ENCODE measurements around the gene CXCL14. TPM values are rescaled to one million over a fixed set of nuclear protein-coding genes. Genes with fewer than 3 reads are reported as not detected.

The CXCL14 gene
- polyA plus RNA-seq, 4 donors, result 4.9 to 163 (median 41.7) TPM

- H3K27me3 ChIP-seq (ENCODE audit: control insufficient read depth in 3 of 3, insufficient read depth in 3 of 3, low read length in 3 of 3), result peaks cover 0 to 3% (median 0%) of the 10 kb centered on the region in 3 donors
- 27 to 43% (median 30%) methylated on average over 10 of the region's 10 CpGs for WGBS, 3 donors
- DNase-seq (peak; percentile 47 to 54), FAIRE-seq (no peak)
- H3K36me3 ChIP-seq (ENCODE audit: control insufficient read depth in 3 of 3, insufficient read depth in 2 of 3, low read depth in 1 of 3, low read length in 3 of 3), result peaks cover 0 to 11% (median 0%) of the 10 kb centered on the region in 3 donors
- H3K4me3 ChIP-seq (ENCODE audit: low read depth in 1 of 3, low read length in 3 of 3), result no peak overlapping the region
- H3K27ac ChIP-seq (ENCODE audit: low read depth in 1 of 3, low read length in 2 of 3), result no peak overlapping the region
- H3K9me3 ChIP-seq (ENCODE audit: control insufficient read depth in 2 of 2, insufficient read depth in 1 of 2, low read depth in 1 of 2, low read length in 1 of 2), result no peaks in the 10 kb centered on the region
- no peaks in the 10 kb centered on the region for H3K4me1 ChIP-seq (ENCODE audit: control insufficient read depth in 3 of 3, insufficient read depth in 2 of 3, low read depth in 1 of 3, low read length in 2 of 3)
These were observed 8.9 kb downstream of the CXCL14 start for GRCh38 chr5:135569755-135570452.

- Histone ChIP-seq H3K4me1 (ENCODE audit: control insufficient read depth in 3 of 3, insufficient read depth in 2 of 3, low read depth in 1 of 3, low read length in 2 of 3) (no peaks in the 10 kb centered on the region), H3K27ac (ENCODE audit: low read depth in 1 of 3, low read length in 2 of 3) (no peak overlapping the region), H3K9me3 (ENCODE audit: control insufficient read depth in 2 of 2, insufficient read depth in 1 of 2, low read depth in 1 of 2, low read length in 1 of 2) (no peaks in the 10 kb centered on the region), H3K36me3 (ENCODE audit: control insufficient read depth in 3 of 3, insufficient read depth in 2 of 3, low read depth in 1 of 3, low read length in 3 of 3) (peaks cover 0 to 9% (median 0%) of the 10 kb centered on the region in 3 donors), H3K4me3 (ENCODE audit: low read depth in 1 of 3, low read length in 3 of 3) (no peak overlapping the region), H3K27me3 (ENCODE audit: control insufficient read depth in 3 of 3, insufficient read depth in 3 of 3, low read length in 3 of 3) (peaks cover 0 to 5% (median 0%) of the 10 kb centered on the region in 3 donors)
- WGBS, 3 donors, result 65 to 83% (median 74%) methylated on average over 5 of the region's 5 CpGs
- FAIRE-seq (no peak), DNase-seq (no peak)
These were observed 9.8 kb downstream of the CXCL14 start for GRCh38 chr5:135568923-135569360.

- H3K4me1 ChIP-seq (ENCODE audit: control insufficient read depth in 3 of 3, insufficient read depth in 2 of 3, low read depth in 1 of 3, low read length in 2 of 3), result no peaks in the 10 kb centered on the region
- 69 to 83% (median 72%) methylated on average over 6 of the region's 6 CpGs for WGBS, 3 donors
- no peak for FAIRE-seq
- H3K27ac ChIP-seq (ENCODE audit: low read depth in 1 of 3, low read length in 2 of 3), result no peak overlapping the region
- H3K36me3 ChIP-seq (ENCODE audit: control insufficient read depth in 3 of 3, insufficient read depth in 2 of 3, low read depth in 1 of 3, low read length in 3 of 3), result peaks cover 0 to 7% (median 0%) of the 10 kb centered on the region in 3 donors
- DNase-seq, result no peak
- H3K27me3 ChIP-seq (ENCODE audit: control insufficient read depth in 3 of 3, insufficient read depth in 3 of 3, low read length in 3 of 3), result peaks cover 0 to 5% (median 0%) of the 10 kb centered on the region in 3 donors
- H3K4me3 ChIP-seq (ENCODE audit: low read depth in 1 of 3, low read length in 3 of 3), result no peak overlapping the region
- no peaks in the 10 kb centered on the region for H3K9me3 ChIP-seq (ENCODE audit: control insufficient read depth in 2 of 2, insufficient read depth in 1 of 2, low read depth in 1 of 2, low read length in 1 of 2)
These were observed 10.5 kb downstream of the CXCL14 start for GRCh38 chr5:135568246-135568645.

- no peaks in the 10 kb centered on the region for H3K9me3 ChIP-seq (ENCODE audit: control insufficient read depth in 2 of 2, insufficient read depth in 1 of 2, low read depth in 1 of 2, low read length in 1 of 2)
- H3K27ac ChIP-seq (ENCODE audit: low read depth in 1 of 3, low read length in 2 of 3), result no peak overlapping the region
- H3K4me3 ChIP-seq (ENCODE audit: low read depth in 1 of 3, low read length in 3 of 3), result no peak overlapping the region
- no peak for FAIRE-seq
- DNase-seq, result no peak
- 55 to 86% (median 72%) methylated on average over 4 of the region's 4 CpGs for WGBS, 3 donors
- no peaks in the 10 kb centered on the region for H3K4me1 ChIP-seq (ENCODE audit: control insufficient read depth in 3 of 3, insufficient read depth in 2 of 3, low read depth in 1 of 3, low read length in 2 of 3)
- H3K36me3 ChIP-seq (ENCODE audit: control insufficient read depth in 3 of 3, insufficient read depth in 2 of 3, low read depth in 1 of 3, low read length in 3 of 3), result peaks cover 0 to 3% (median 0%) of the 10 kb centered on the region in 3 donors
- H3K27me3 ChIP-seq (ENCODE audit: control insufficient read depth in 3 of 3, insufficient read depth in 3 of 3, low read length in 3 of 3), result peaks cover 0 to 5% (median 0%) of the 10 kb centered on the region in 3 donors
These were observed 11.1 kb downstream of the CXCL14 start for GRCh38 chr5:135567661-135568060.

- no peaks in the 10 kb centered on the region for H3K9me3 ChIP-seq (ENCODE audit: control insufficient read depth in 2 of 2, insufficient read depth in 1 of 2, low read depth in 1 of 2, low read length in 1 of 2)
- no peak overlapping the region for H3K27ac ChIP-seq (ENCODE audit: low read depth in 1 of 3, low read length in 2 of 3)
- DNase-seq (no peak), FAIRE-seq (no peak)
- no peaks in the 10 kb centered on the region for H3K4me1 ChIP-seq (ENCODE audit: control insufficient read depth in 3 of 3, insufficient read depth in 2 of 3, low read depth in 1 of 3, low read length in 2 of 3)
- H3K36me3 ChIP-seq (ENCODE audit: control insufficient read depth in 3 of 3, insufficient read depth in 2 of 3, low read depth in 1 of 3, low read length in 3 of 3), result no peaks in the 10 kb centered on the region
- H3K4me3 ChIP-seq (ENCODE audit: low read depth in 1 of 3, low read length in 3 of 3), result no peak overlapping the region
- 70 to 85% (median 78%) methylated on average over 16 of the region's 16 CpGs for WGBS, 3 donors
- H3K27me3 ChIP-seq (ENCODE audit: control insufficient read depth in 3 of 3, insufficient read depth in 3 of 3, low read length in 3 of 3), result peaks cover 0 to 3% (median 0%) of the 10 kb centered on the region in 3 donors
These were observed 12.1 kb downstream of the CXCL14 start for GRCh38 chr5:135566422-135567400.

- WGBS, 3 donors, result 32 to 41% (median 35%) methylated on average over 16 of the region's 16 CpGs
- FAIRE-seq, result no peak
These were observed 12.9 kb downstream of the CXCL14 start for GRCh38 chr5:135565725-135566421.

GRCh38 chr5:135565266-135565665 lies 13.5 kb downstream of the CXCL14 start:
- Histone ChIP-seq H3K36me3 (ENCODE audit: control insufficient read depth in 3 of 3, insufficient read depth in 2 of 3, low read depth in 1 of 3, low read length in 3 of 3) (no peaks in the 10 kb centered on the region), H3K27me3 (ENCODE audit: control insufficient read depth in 3 of 3, insufficient read depth in 3 of 3, low read length in 3 of 3) (peaks cover 0 to 2% (median 0%) of the 10 kb centered on the region in 3 donors), H3K27ac (ENCODE audit: low read depth in 1 of 3, low read length in 2 of 3) (no peak overlapping the region), H3K9me3 (ENCODE audit: control insufficient read depth in 2 of 2, insufficient read depth in 1 of 2, low read depth in 1 of 2, low read length in 1 of 2) (no peaks in the 10 kb centered on the region), H3K4me3 (ENCODE audit: low read depth in 1 of 3, low read length in 3 of 3) (no peak overlapping the region), H3K4me1 (ENCODE audit: control insufficient read depth in 3 of 3, insufficient read depth in 2 of 3, low read depth in 1 of 3, low read length in 2 of 3) (peaks cover 0 to 2% (median 0%) of the 10 kb centered on the region in 3 donors)
- 76 to 83% (median 78%) methylated on average over 6 of the region's 6 CpGs for WGBS, 3 donors
- DNase-seq (no peak), FAIRE-seq (no peak)

More at GRCh38 chr5:135565725-135566421, 12.9 kb downstream of the CXCL14 start:
- Histone ChIP-seq H3K4me1 (ENCODE audit: control insufficient read depth in 3 of 3, insufficient read depth in 2 of 3, low read depth in 1 of 3, low read length in 2 of 3) (peaks cover 0 to 2% (median 0%) of the 10 kb centered on the region in 3 donors), H3K27me3 (ENCODE audit: control insufficient read depth in 3 of 3, insufficient read depth in 3 of 3, low read length in 3 of 3) (peaks cover 0 to 2% (median 0%) of the 10 kb centered on the region in 3 donors), H3K27ac (ENCODE audit: low read depth in 1 of 3, low read length in 2 of 3) (no peak overlapping the region), H3K36me3 (ENCODE audit: control insufficient read depth in 3 of 3, insufficient read depth in 2 of 3, low read depth in 1 of 3, low read length in 3 of 3) (no peaks in the 10 kb centered on the region), H3K9me3 (ENCODE audit: control insufficient read depth in 2 of 2, insufficient read depth in 1 of 2, low read depth in 1 of 2, low read length in 1 of 2) (no peaks in the 10 kb centered on the region), H3K4me3 (ENCODE audit: low read depth in 1 of 3, low read length in 3 of 3) (no peak overlapping the region)
- DNase-seq, result peak; percentile 69 to 77

- Histone ChIP-seq H3K36me3 (ENCODE audit: control insufficient read depth in 3 of 3, insufficient read depth in 2 of 3, low read depth in 1 of 3, low read length in 3 of 3) (no peaks in the 10 kb centered on the region), H3K27me3 (ENCODE audit: control insufficient read depth in 3 of 3, insufficient read depth in 3 of 3, low read length in 3 of 3) (peaks cover 0 to 4% (median 2%) of the 10 kb centered on the region in 3 donors), H3K9me3 (ENCODE audit: control insufficient read depth in 2 of 2, insufficient read depth in 1 of 2, low read depth in 1 of 2, low read length in 1 of 2) (no peaks in the 10 kb centered on the region), H3K27ac (ENCODE audit: low read depth in 1 of 3, low read length in 2 of 3) (no peak overlapping the region), H3K4me3 (ENCODE audit: low read depth in 1 of 3, low read length in 3 of 3) (no peak overlapping the region), H3K4me1 (ENCODE audit: control insufficient read depth in 3 of 3, insufficient read depth in 2 of 3, low read depth in 1 of 3, low read length in 2 of 3) (peaks cover 0 to 2% (median 0%) of the 10 kb centered on the region in 3 donors)
- WGBS, 3 donors, result 79 to 90% (median 83%) methylated on average over 5 of the region's 5 CpGs
- DNase-seq (no peak), FAIRE-seq (no peak)
These were observed 14.5 kb downstream of the CXCL14 start for GRCh38 chr5:135564331-135564730.
